HepG2 (cell line): ENCODE measurements around the gene TLDC2. TPM values are rescaled to one million over a fixed set of nuclear protein-coding genes. Genes with fewer than 3 reads are reported as not detected.
A peak's percentile ranks its signal among the peaks of the same experiment; 100 is the strongest.

ENCODE experiments used
- ARNT2 ChIP-seq: sonication (generic); formaldehyde crosslinking; IDR thresholded peaks from 2 replicates; pipeline ENCODE4 v1.8.0; 2022; ENCODE audit warnings: mild to moderate bottlenecking, low read depth, missing genetic modification reagents, moderate library complexity
- CENPBD1 ChIP-seq: sonication (generic); formaldehyde crosslinking; IDR thresholded peaks from 2 replicates; pipeline ENCODE4 v1.8.0; 2022; ENCODE audit warnings: missing genetic modification reagents, low read depth, mild to moderate bottlenecking, borderline replicate concordance
- CTCF ChIP-seq: sonication (generic); formaldehyde crosslinking; IDR thresholded peaks from 2 replicates; pipeline ENCODE4 v1.5.0; 2020; ENCODE audit warnings: mild to moderate bottlenecking, missing genetic modification reagents, moderate library complexity
- GLI4 ChIP-seq: sonication (generic); formaldehyde crosslinking; IDR thresholded peaks from 2 replicates; pipeline ENCODE4 v1.5.1; 2020; ENCODE audit warnings: missing genetic modification reagents, mild to moderate bottlenecking, moderate library complexity, borderline replicate concordance
- IRF9 ChIP-seq: sonication (generic); formaldehyde crosslinking; IDR thresholded peaks from 2 replicates; pipeline ENCODE4 v1.8.0; 2022; ENCODE audit warnings: missing genetic modification reagents, mild to moderate bottlenecking, borderline replicate concordance
- ISL2 ChIP-seq: sonication (generic); formaldehyde crosslinking; IDR thresholded peaks from 2 replicates; pipeline ENCODE4 v1.5.0; 2020; ENCODE audit warnings: missing genetic modification reagents
- KLF15 ChIP-seq: sonication (generic); formaldehyde crosslinking; IDR thresholded peaks from 2 replicates; pipeline ENCODE4 v1.8.1; 2023; ENCODE audit warnings: borderline replicate concordance, mild to moderate bottlenecking, inconsistent platforms, missing genetic modification reagents, mixed read lengths
- MTERF4 ChIP-seq: sonication (generic); formaldehyde crosslinking; IDR thresholded peaks from 2 replicates; pipeline ENCODE4 v1.8.0; 2023; ENCODE audit warnings: mild to moderate bottlenecking, missing genetic modification reagents
- NRL ChIP-seq: sonication (generic); formaldehyde crosslinking; IDR thresholded peaks from 2 replicates; pipeline ENCODE4 v1.5.0; 2020; ENCODE audit warnings: missing genetic modification reagents, mild to moderate bottlenecking, moderate library complexity, borderline replicate concordance
- POGK ChIP-seq: sonication (generic); formaldehyde crosslinking; conservative IDR thresholded peaks from 2 replicates; pipeline ENCODE4 v1.8.0; 2022; ENCODE audit warnings: mild to moderate bottlenecking, moderate library complexity, missing genetic modification reagents
- TFDP2 ChIP-seq: sonication (generic); formaldehyde crosslinking; IDR thresholded peaks from 2 replicates; pipeline ENCODE4 v1.4.0; 2020; ENCODE audit warnings: missing genetic modification reagents
- TOPORS ChIP-seq: sonication (generic); formaldehyde crosslinking; IDR thresholded peaks from 2 replicates; pipeline ENCODE4 v1.8.0; 2023; ENCODE audit warnings: mild to moderate bottlenecking, missing genetic modification reagents
- ZBTB38 ChIP-seq: sonication (generic); formaldehyde crosslinking; IDR thresholded peaks from 2 replicates; pipeline ENCODE4 v1.5.1; 2020; ENCODE audit warnings: mild to moderate bottlenecking, missing genetic modification reagents
- ZBTB7B ChIP-seq: sonication (generic); formaldehyde crosslinking; IDR thresholded peaks from 2 replicates; pipeline ENCODE4 v1.4.0; 2020; ENCODE audit warnings: missing genetic modification reagents
- ZNF296 ChIP-seq: sonication (generic); formaldehyde crosslinking; conservative IDR thresholded peaks from 2 replicates; pipeline ENCODE4 v1.5.0; 2020; ENCODE audit warnings: mild to moderate bottlenecking, missing genetic modification reagents
- ZNF343 ChIP-seq: sonication (generic); formaldehyde crosslinking; IDR thresholded peaks from 2 replicates; pipeline ENCODE4 v1.4.0; 2020; ENCODE audit warnings: mild to moderate bottlenecking, missing genetic modification reagents
- ZNF766 ChIP-seq: sonication (generic); formaldehyde crosslinking; IDR thresholded peaks from 2 replicates; pipeline ENCODE4 v1.5.0; 2020; ENCODE audit warnings: missing genetic modification reagents, borderline replicate concordance
- ZNF773 ChIP-seq: sonication (generic); formaldehyde crosslinking; IDR thresholded peaks from 2 replicates; pipeline ENCODE4 v1.4.0; 2020; ENCODE audit warnings: missing genetic modification reagents, borderline replicate concordance
- polyA plus RNA-seq, 8 experiments: library from polyadenylated mRNA; depleted of rRNA in 3 of 8; stranded (reverse) in 7 of 8; unstranded in 1 of 8; fragments of >200 nt; fragmentation: Illumina TruSeq in 4 of 8; extraction: Trizol in 4 of 8; gene quantifications; 2 replicates each; pipeline versions ENCODE4 v1.2.1 to v1.2.3, GENCODE V29; 2011 to 2016; ENCODE audit warnings: low read depth in 4 of 8, missing spikeins in 1 of 8, mixed read lengths in 1 of 8; ENCODE audit not compliant: insufficient read depth in 1 of 8
- total RNA-seq, 5 experiments: library from RNA; depleted of rRNA; stranded (reverse); fragments of >200 nt; fragmentation: Illumina TruSeq; extraction: Trizol; gene quantifications; 2 replicates each; pipeline ENCODE4 v1.2.3, GENCODE V29; 2016; ENCODE audit warnings: low read depth in 1 of 5

TLDC2 gene
- total and polyA plus RNA-seq, 2 of the 13 experiments (the other 11 are each of a cell fraction or from before 2014, with no cell fraction given) = 1.5 to 1.6 TPM

GRCh38 chr20:36861875-36862801, 13.8 kb upstream of the TLDC2 start (continued):
- TF ChIP-seq KLF15 (CRISPR knock-in tag) (no peak; the same call in 1 of the 2 replicates), ZBTB38 (peak; percentile 83; the same call in 1 of the 2 replicates), ZNF773 (CRISPR knock-in tag) (0 out of 2 replicates have a peak, but pooled peaks have one; percentile 50), IRF9 (CRISPR knock-in tag) (peak; percentile 73; the same call in 1 of the 2 replicates), CTCF (CRISPR knock-in tag) (0 out of 2 replicates have a peak, but pooled peaks have one; percentile 8), ARNT2 (CRISPR knock-in tag) (no peak; the same call in none of the 2 replicates), ZNF343 (CRISPR knock-in tag) (no peak), NRL (0 out of 2 replicates have a peak, but pooled peaks have one; percentile 76), ZNF766 (CRISPR knock-in tag) (peak; percentile 73), GLI4 (CRISPR knock-in tag) (peak; percentile 73; the same call in 1 of the 2 replicates), TOPORS (CRISPR knock-in tag) (peak; percentile 30; the same call in 1 of the 2 replicates), CENPBD1 (CRISPR knock-in tag) (no peak), ZNF296 (CRISPR knock-in tag) (peak; percentile 79), MTERF4 (0 out of 2 replicates have a peak, but pooled peaks have one; percentile 5), ISL2 (peak; percentile 70; the same call in 1 of the 2 replicates), TFDP2 (CRISPR knock-in tag) (peak; percentile 49; the same call in 1 of the 2 replicates), ZBTB7B (CRISPR knock-in tag) (peak; percentile 57), POGK (CRISPR knock-in tag) (peak; percentile 38; the same call in 1 of the 2 replicates)
